ENCODE measurements around the gene SHOC1. TPM values are rescaled to one million over a fixed set of nuclear protein-coding genes. Genes with fewer than 3 reads are reported as not detected.
"Not testable (repeated sequence)": the region's sequence is repeated elsewhere in the genome, so short reads cannot be mapped to it uniquely, and the experiment has no call there.

The SHOC1 gene
- total RNA-seq, 1 donor from 2014 or later, result not detected

GRCh38 chr9:111799506-111799905 is 4.8 kb upstream of the SHOC1 start:
- peaks cover 3% of the 10 kb centered on the region for H3K36me3 Mint-ChIP-seq
- H3K4me3 Mint-ChIP-seq, result no peak overlapping the region
- H3K9me3 Mint-ChIP-seq, result no peaks in the 10 kb centered on the region
- no peak overlapping the region for H3K27ac Mint-ChIP-seq
- TF ChIP-seq, protein P1, sequence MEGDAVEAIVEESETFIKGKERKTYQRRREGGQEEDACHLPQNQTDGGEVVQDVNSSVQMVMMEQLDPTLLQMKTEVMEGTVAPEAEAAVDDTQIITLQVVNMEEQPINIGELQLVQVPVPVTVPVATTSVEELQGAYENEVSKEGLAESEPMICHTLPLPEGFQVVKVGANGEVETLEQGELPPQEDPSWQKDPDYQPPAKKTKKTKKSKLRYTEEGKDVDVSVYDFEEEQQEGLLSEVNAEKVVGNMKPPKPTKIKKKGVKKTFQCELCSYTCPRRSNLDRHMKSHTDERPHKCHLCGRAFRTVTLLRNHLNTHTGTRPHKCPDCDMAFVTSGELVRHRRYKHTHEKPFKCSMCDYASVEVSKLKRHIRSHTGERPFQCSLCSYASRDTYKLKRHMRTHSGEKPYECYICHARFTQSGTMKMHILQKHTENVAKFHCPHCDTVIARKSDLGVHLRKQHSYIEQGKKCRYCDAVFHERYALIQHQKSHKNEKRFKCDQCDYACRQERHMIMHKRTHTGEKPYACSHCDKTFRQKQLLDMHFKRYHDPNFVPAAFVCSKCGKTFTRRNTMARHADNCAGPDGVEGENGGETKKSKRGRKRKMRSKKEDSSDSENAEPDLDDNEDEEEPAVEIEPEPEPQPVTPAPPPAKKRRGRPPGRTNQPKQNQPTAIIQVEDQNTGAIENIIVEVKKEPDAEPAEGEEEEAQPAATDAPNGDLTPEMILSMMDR (IDR thresholded peaks at IDR 0.05; ENCODE audit: unreplicated experiment), result no peak
- peaks cover 4% of the 10 kb centered on the region for H3K27me3 Mint-ChIP-seq (ENCODE audit: low read depth)
- no peak for DNase-seq (ENCODE audit: low spot score in 2 of 2, unreplicated experiment in 2 of 2)
- H3K4me1 Mint-ChIP-seq, result no peaks in the 10 kb centered on the region

GRCh38 chr9:111798786-111799185 is 4.0 kb upstream of the SHOC1 start:
- TF ChIP-seq, protein P1 (IDR thresholded peaks at IDR 0.05; ENCODE audit: unreplicated experiment), result no peak
- no peak for DNase-seq (ENCODE audit: low spot score in 2 of 2, unreplicated experiment in 2 of 2)
- no peak overlapping the region for H3K4me3 Mint-ChIP-seq
- no peaks in the 10 kb centered on the region for H3K9me3 Mint-ChIP-seq
- H3K4me1 Mint-ChIP-seq, result no peaks in the 10 kb centered on the region
- H3K27ac Mint-ChIP-seq, result no peak overlapping the region
- peaks cover 3% of the 10 kb centered on the region for H3K36me3 Mint-ChIP-seq
- no peaks in the 10 kb centered on the region for H3K27me3 Mint-ChIP-seq (ENCODE audit: low read depth)

- TF ChIP-seq, protein P1 (IDR thresholded peaks at IDR 0.05; ENCODE audit: unreplicated experiment), result no peak
- DNase-seq (ENCODE audit: low spot score in 2 of 2, unreplicated experiment in 2 of 2), result no peak
- Mint-ChIP-seq H3K36me3 (peaks cover 5% of the 10 kb centered on the region), H3K4me3 (no peak overlapping the region), H3K9me3 (peaks cover 3% of the 10 kb centered on the region), H3K27ac (no peak overlapping the region), H3K27me3 (ENCODE audit: low read depth) (no peaks in the 10 kb centered on the region), H3K4me1 (no peaks in the 10 kb centered on the region)
These were observed 761 bp upstream of the SHOC1 start for GRCh38 chr9:111795557-111795839.

DNA sequence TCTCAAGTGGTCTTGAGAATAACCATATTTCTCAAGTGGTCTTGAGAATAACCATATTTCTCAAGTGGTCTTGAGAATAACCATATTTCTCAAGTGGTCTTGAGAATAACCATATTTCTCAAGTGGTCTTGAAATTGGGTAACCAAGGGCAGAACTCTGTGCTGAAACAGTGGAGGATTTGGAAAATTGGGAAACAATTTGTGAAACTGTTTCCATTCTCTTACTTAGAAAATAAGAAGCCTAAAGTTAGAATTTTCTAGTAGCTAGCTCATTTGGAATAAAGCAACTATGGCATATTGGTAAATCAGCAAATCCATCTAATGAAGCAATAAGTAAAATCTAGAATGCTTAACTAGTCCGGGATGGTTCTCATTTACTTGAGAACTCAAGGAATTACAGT is 2.9 kb downstream of the SHOC1 start:
- H3K27me3 Mint-ChIP-seq (ENCODE audit: low read depth); H3K4me3 Mint-ChIP-seq; H3K27ac Mint-ChIP-seq; DNase-seq (ENCODE audit: low spot score in 2 of 2, unreplicated experiment in 2 of 2); H3K4me1 Mint-ChIP-seq: not testable (repeated sequence)
- peaks cover 15% of the 10 kb centered on the region for H3K36me3 Mint-ChIP-seq
- peaks cover 16% of the 10 kb centered on the region for H3K9me3 Mint-ChIP-seq

- Mint-ChIP-seq H3K4me1 (no peaks in the 10 kb centered on the region), H3K4me3 (no peak overlapping the region), H3K27ac (no peak overlapping the region), H3K27me3 (ENCODE audit: low read depth) (no peaks in the 10 kb centered on the region), H3K9me3 (peaks cover 21% of the 10 kb centered on the region), H3K36me3 (peaks cover 20% of the 10 kb centered on the region)
- DNase-seq (ENCODE audit: low spot score in 2 of 2, unreplicated experiment in 2 of 2), result no peak
- TF ChIP-seq, protein P1 (IDR thresholded peaks at IDR 0.05; ENCODE audit: unreplicated experiment), result no peak
These were observed 4.9 kb downstream of the SHOC1 start for GRCh38 chr9:111789881-111790280.

DNA sequence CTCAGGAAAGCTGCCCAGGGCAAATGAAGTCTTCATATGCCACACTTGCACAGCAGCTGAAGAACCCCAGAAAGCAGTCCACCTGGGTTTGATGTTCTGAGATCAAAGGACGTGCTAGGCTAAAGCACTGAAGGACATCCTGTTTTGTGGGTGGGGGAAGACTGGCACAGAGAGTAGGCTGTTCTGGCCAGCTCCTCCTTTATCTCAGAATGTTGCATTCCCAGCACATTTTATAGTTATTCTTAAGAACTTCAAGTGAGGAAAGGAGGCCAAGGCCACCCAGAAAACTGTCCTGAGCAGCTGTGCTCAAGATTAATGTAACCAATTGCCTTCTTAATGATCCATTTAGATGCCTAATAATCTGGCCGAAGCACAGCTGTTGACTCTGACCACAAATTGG is 10.9 kb downstream of the SHOC1 start:
- Mint-ChIP-seq H3K36me3 (peaks cover 16% of the 10 kb centered on the region), H3K27ac (no peak overlapping the region), H3K4me1 (no peaks in the 10 kb centered on the region), H3K4me3 (no peak overlapping the region), H3K27me3 (ENCODE audit: low read depth) (no peaks in the 10 kb centered on the region), H3K9me3 (peaks cover 16% of the 10 kb centered on the region)
- TF ChIP-seq, protein P1 (IDR thresholded peaks at IDR 0.05; ENCODE audit: unreplicated experiment), result no peak
- no peak for DNase-seq (ENCODE audit: low spot score in 2 of 2, unreplicated experiment in 2 of 2)

Data from mesothelial cell of epicardium (in vitro differentiated cells).